IMR-90 (cell line): Measurements from ENCODE around the gene C3. TPM values are rescaled to one million over a fixed set of nuclear protein-coding genes. Genes with fewer than 3 reads are reported as not detected.

Source experiments
- ATAC-seq: fragments of 200-7000 bp; cut with Tn5 transposase; 2 replicates; pipeline ENCODE4 v1.9.1; 2020; ENCODE audit warnings: low read depth, mild to moderate bottlenecking, moderate library complexity
- BruUV-seq: library from RNA; stranded (reverse); fragments of 400-500 nt; replicated peaks from 2 replicates; lab custom pipeline; 2021; lab: Mats Ljungman, UMichigan
- CTCF ChIA-PET: fragments of 300-600 bp; formaldehyde crosslinking; extraction: SDS; loops from one replicate; lab custom pipeline; 2021; ENCODE audit warnings: antibody characterized with exemption; lab: Yijun Ruan, JAX
- POLR2A ChIA-PET: fragments of 300-600 bp; sonication (Branson Sonifier 250); formaldehyde crosslinking; loops from one replicate; lab custom pipeline; 2022; ENCODE audit warnings: antibody characterized with exemption; ENCODE audit not compliant: unreplicated experiment; lab: Charles Lee
- DNase-seq: peaks from one replicate; pipeline ENCODE4 v3.0.0; 2013
- H2AFZ ChIP-seq: replicated peaks from 2 replicates; pipeline ENCODE3; 2013; ENCODE audit warnings: low read length, mild to moderate bottlenecking; ENCODE audit not compliant: poor library complexity
- H2AK5ac ChIP-seq: 2 replicates; pipeline ENCODE4 v1.6.1; 2013; ENCODE audit warnings: low read depth, low read length, inconsistent platforms
- H2AK9ac ChIP-seq: replicated peaks from 2 replicates; pipeline ENCODE3; 2013; ENCODE audit warnings: mild to moderate bottlenecking, low read depth, low read length, moderate library complexity; ENCODE audit not compliant: poor library complexity
- H2BK120ac ChIP-seq: 2 replicates; pipeline ENCODE4 v1.6.1; 2013; ENCODE audit warnings: low read depth, low read length, inconsistent platforms
- H2BK15ac ChIP-seq: 3 replicates; pipeline ENCODE4 v1.6.1; 2013; ENCODE audit warnings: low read depth, low read length, inconsistent platforms
- H2BK20ac ChIP-seq: 2 replicates; pipeline ENCODE4 v1.6.1; 2013; ENCODE audit warnings: low read depth, mild to moderate bottlenecking, inconsistent platforms, low read length, moderate library complexity
- H2BK5ac ChIP-seq: 2 replicates; pipeline ENCODE4 v1.6.1; 2013; ENCODE audit warnings: mild to moderate bottlenecking, low read depth, low read length, inconsistent platforms; ENCODE audit not compliant: poor library complexity, severe bottlenecking
- H3K14ac ChIP-seq: replicated peaks from 2 replicates; pipeline ENCODE4 v1.6.1; 2013; ENCODE audit warnings: low read depth, low read length, inconsistent platforms
- H3K18ac ChIP-seq: 2 replicates; pipeline ENCODE4 v1.6.1; 2013; ENCODE audit warnings: low read depth, low read length, control low read depth
- H3K23ac ChIP-seq: 2 replicates; pipeline ENCODE4 v1.6.1; 2013; ENCODE audit warnings: low read depth, low read length, inconsistent platforms
- H3K27ac ChIP-seq: 2 replicates; pipeline ENCODE4 v1.5.1; 2013; ENCODE audit warnings: mild to moderate bottlenecking, control low read depth, low read length; ENCODE audit not compliant: insufficient read depth
- H3K27me3 ChIP-seq: 2 replicates; pipeline ENCODE4 v1.6.1; 2013; ENCODE audit warnings: low read length; ENCODE audit not compliant: control insufficient read depth, insufficient read depth
- H3K36me3 ChIP-seq: 2 replicates; pipeline ENCODE4 v1.6.1; 2013; ENCODE audit warnings: low read length, mixed read lengths; ENCODE audit not compliant: control insufficient read depth, insufficient read depth
- H3K4ac ChIP-seq: 2 replicates; pipeline ENCODE4 v1.6.1; 2013; ENCODE audit warnings: low read depth, low read length, inconsistent platforms
- H3K4me1 ChIP-seq: 2 replicates; pipeline ENCODE4 v1.6.1; 2013; ENCODE audit warnings: low read length, mixed read lengths; ENCODE audit not compliant: control insufficient read depth, insufficient read depth
- H3K4me2 ChIP-seq: 2 replicates; pipeline ENCODE4 v1.6.1; 2013; ENCODE audit warnings: low read depth, mild to moderate bottlenecking, control low read depth, low read length, moderate library complexity
- H3K4me3 ChIP-seq: 2 replicates; pipeline ENCODE4 v1.5.1; 2013; ENCODE audit warnings: low read depth, mild to moderate bottlenecking, control low read depth, low read length, moderate library complexity; ENCODE audit not compliant: insufficient read depth
- H3K56ac ChIP-seq: 2 replicates; pipeline ENCODE4 v1.6.1; 2013; ENCODE audit warnings: low read length, inconsistent platforms; ENCODE audit not compliant: insufficient read depth; ENCODE audit errors: extremely low read depth
- H3K79me1 ChIP-seq, 2 experiments: 2 replicates each; pipeline ENCODE4 v1.6.1; 2013; ENCODE audit warnings: low read length in 2 of 2, inconsistent platforms in 1 of 2, low read depth in 1 of 2
- H3K9ac ChIP-seq: 2 replicates; pipeline ENCODE4 v1.6.1; 2013; ENCODE audit warnings: low read depth, low read length, control low read depth
- H3K9me1 ChIP-seq: 2 replicates; pipeline ENCODE4 v1.6.1; 2013; ENCODE audit warnings: low read length, inconsistent platforms; ENCODE audit not compliant: insufficient read depth
- H3K9me3 ChIP-seq: 2 replicates; pipeline ENCODE4 v1.6.1; 2013; ENCODE audit warnings: low read length; ENCODE audit not compliant: control insufficient read depth, insufficient read depth
- H4K20me1 ChIP-seq: 2 replicates; pipeline ENCODE4 v1.6.1; 2013; ENCODE audit warnings: low read length, inconsistent platforms; ENCODE audit not compliant: insufficient read depth
- H4K5ac ChIP-seq: 2 replicates; pipeline ENCODE4 v1.6.1; 2013; ENCODE audit warnings: mild to moderate bottlenecking, low read depth, low read length, control low read depth
- H4K8ac ChIP-seq, 2 experiments: 2 replicates each; pipeline ENCODE4 v1.6.1; 2013; ENCODE audit warnings: low read depth in 2 of 2, low read length in 2 of 2, control low read depth in 1 of 2, inconsistent platforms in 1 of 2
- H4K91ac ChIP-seq: 2 replicates; pipeline ENCODE4 v1.6.1; 2013; ENCODE audit warnings: low read depth, low read length, inconsistent platforms; ENCODE audit not compliant: insufficient read depth
- MAFK ChIP-seq: IDR thresholded peaks from 2 replicates; pipeline ENCODE4 v1.6.1; 2012; ENCODE audit warnings: low read depth, low read length, improper control_type of control experiment
- POLR2A ChIP-seq: IDR thresholded peaks from 2 replicates; pipeline ENCODE4 v1.6.1; 2012; ENCODE audit warnings: mild to moderate bottlenecking, low read depth, low read length
- RAD21 ChIP-seq: IDR thresholded peaks from 2 replicates; pipeline ENCODE4 v1.6.1; 2012; ENCODE audit warnings: low read length, improper control_type of control experiment
- WGBS, 2 experiments: methylation state at CpG; one replicate each; pipeline versions ENCODE4 v1.1.5 to v1.1.7; 2013; ENCODE audit warnings: missing lambda C conversion rate in 2 of 2; ENCODE audit not compliant: insufficient read length in 1 of 2; ENCODE audit errors: extremely low coverage in 2 of 2; 5-methylcytosine and 5-hydroxymethylcytosine counted together
- dilution Hi-C: fragments of 300-500 bp; cut with HindIII; formaldehyde crosslinking; loops from one replicate; pipeline ENCODE4 v1.14.3; 2018; ENCODE audit warnings: low sequenced_read_pairs; ENCODE audit not compliant: unreplicated experiment
- in situ Hi-C: fragments of 300-500 bp; cut with MboI; formaldehyde crosslinking; loops from 3 replicates; pipeline ENCODE4 v1.14.3; 2019; ENCODE audit warnings: low sequenced_read_pairs, inconsistent platforms, mixed read lengths
- intact Hi-C: fragments of 100-400 bp; cut with micrococcal nuclease; formaldehyde crosslinking; loops from 2 replicates; pipeline ENCODE4 v1.10.0; 2022
- polyA plus RNA-seq, 3 experiments: library from polyadenylated mRNA; depleted of rRNA; stranded (reverse); fragments of >200 nt; gene quantifications; 2 replicates each; pipeline ENCODE4 v1.2.3, GENCODE V29; 2012; ENCODE audit warnings: low replicate concordance in 1 of 3
- total RNA-seq: library from RNA; depleted of rRNA; stranded (reverse); fragments of >200 nt; gene quantifications from 2 replicates; pipeline ENCODE4 v1.2.3, GENCODE V29; 2012

C3 gene
- total and polyA plus RNA-seq, 2 of the 4 experiments (the other 2 are of a cell fraction) = 0.36 TPM; not detected in 1

- ChIA-PET CTCF (no interaction called here), POLR2A (no interaction called here)
- no TSS peak for BruUV-seq
- Histone ChIP-seq H4K91ac (no peak overlapping the region), H3K4me3 (no peak overlapping the region), H4K8ac (no peak overlapping the region), H2AK5ac (no peak overlapping the region; the same call in 1 of the 2 replicates), H3K9ac (no peak overlapping the region), H4K20me1 (no peaks in the 10 kb centered on the region), H4K5ac (no peak overlapping the region), H3K23ac (no peak overlapping the region), H2BK15ac (no peak overlapping the region), H2BK5ac (no peak overlapping the region), H3K56ac (no peak overlapping the region), H3K27me3 (no peaks in the 10 kb centered on the region), H3K9me1 (no peaks in the 10 kb centered on the region), H3K36me3 (peaks cover 4% of the 10 kb centered on the region; the same call in 1 of the 2 replicates), H3K4ac (no peak overlapping the region), H3K9me3 (no peaks in the 10 kb centered on the region), H3K27ac (no peak overlapping the region), H3K14ac (no peak overlapping the region), H3K4me2 (no peak overlapping the region), H3K18ac (no peak overlapping the region), H3K4me1 (peaks cover 2% of the 10 kb centered on the region; the same call in 1 of the 2 replicates), H2BK120ac (no peak overlapping the region), H3K79me1 (no peaks in the 10 kb centered on the region), H2AFZ (no peak overlapping the region), H2AK9ac (no peak overlapping the region), H2BK20ac (no peak overlapping the region)
- no peak for DNase-seq
- WGBS, 2 experiments = 78% methylated on average over 11 of the region's 21 CpGs; no CpG with 5 or more reads in 1 of the 2 experiments
- in situ Hi-C loops = no loop called here
- TF ChIP-seq POLR2A = no peak
- TF ChIP-seq MAFK = no peak
- no peak for TF ChIP-seq RAD21
- ATAC-seq = peak; percentile 9; the same call in 1 of the 2 replicates
- dilution Hi-C loops = no loop called here
- intact Hi-C loops = no loop called here
Observed at GRCh38 chr19:6718741-6719539, 1.5 kb downstream of the C3 start.
